Measurements from ENCODE around the gene RASAL2. TPM values are rescaled to one million over a fixed set of nuclear protein-coding genes. Genes with fewer than 3 reads are reported as not detected.

Gene RASAL2
- total and polyA plus RNA-seq, 10 donors, result 0.42 to 24.4 (median 14.6) TPM

DNA sequence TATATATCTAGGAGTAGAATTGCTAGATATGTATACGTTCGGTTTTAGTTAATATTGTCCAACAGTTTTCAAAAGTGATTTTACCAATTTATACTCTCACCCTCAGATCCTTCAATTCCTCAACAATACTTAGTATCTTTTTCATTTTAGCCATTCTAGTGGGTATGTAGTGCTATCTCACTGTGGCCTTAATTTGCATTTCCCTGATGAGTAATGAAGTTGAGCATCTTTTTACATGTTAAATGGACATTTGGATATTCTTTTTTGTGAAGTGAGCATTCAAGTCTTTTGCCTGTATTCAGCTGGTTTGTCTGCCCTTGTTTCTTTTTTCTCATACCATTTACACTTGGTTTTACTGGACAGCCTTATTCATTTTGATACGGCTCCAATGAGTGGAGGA is 172.2 kb downstream of the RASAL2 start:
- H3K36me3 ChIP-seq, result no peaks in the 10 kb centered on the region
- peaks cover 0 to 6% (median 0%) of the 10 kb centered on the region in 6 donors for H3K4me1 ChIP-seq
- TF ChIP-seq, protein P1, sequence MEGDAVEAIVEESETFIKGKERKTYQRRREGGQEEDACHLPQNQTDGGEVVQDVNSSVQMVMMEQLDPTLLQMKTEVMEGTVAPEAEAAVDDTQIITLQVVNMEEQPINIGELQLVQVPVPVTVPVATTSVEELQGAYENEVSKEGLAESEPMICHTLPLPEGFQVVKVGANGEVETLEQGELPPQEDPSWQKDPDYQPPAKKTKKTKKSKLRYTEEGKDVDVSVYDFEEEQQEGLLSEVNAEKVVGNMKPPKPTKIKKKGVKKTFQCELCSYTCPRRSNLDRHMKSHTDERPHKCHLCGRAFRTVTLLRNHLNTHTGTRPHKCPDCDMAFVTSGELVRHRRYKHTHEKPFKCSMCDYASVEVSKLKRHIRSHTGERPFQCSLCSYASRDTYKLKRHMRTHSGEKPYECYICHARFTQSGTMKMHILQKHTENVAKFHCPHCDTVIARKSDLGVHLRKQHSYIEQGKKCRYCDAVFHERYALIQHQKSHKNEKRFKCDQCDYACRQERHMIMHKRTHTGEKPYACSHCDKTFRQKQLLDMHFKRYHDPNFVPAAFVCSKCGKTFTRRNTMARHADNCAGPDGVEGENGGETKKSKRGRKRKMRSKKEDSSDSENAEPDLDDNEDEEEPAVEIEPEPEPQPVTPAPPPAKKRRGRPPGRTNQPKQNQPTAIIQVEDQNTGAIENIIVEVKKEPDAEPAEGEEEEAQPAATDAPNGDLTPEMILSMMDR (IDR thresholded peaks at IDR 0.05 in 8 of 11, conservative IDR thresholded peaks at IDR 0.05 in 3 of 11), result no peak
- TF ChIP-seq POLR2AphosphoS5 (IDR thresholded peaks at IDR 0.05) (no peak), POLR2A (IDR thresholded peaks at IDR 0.05) (no peak)
- no peaks in the 10 kb centered on the region for H3K9me3 ChIP-seq
- WGBS, 5 donors, result 93 to 98% (median 95%) methylated on average over 3 of the region's 3 CpGs
- H3K27me3 ChIP-seq (replicated peaks in 1 of 7), result no peaks in the 10 kb centered on the region
- no peak for DNase-seq
- intact Hi-C loops (cut with DNase I; ENCODE audit: low total_unique reads), result no loop called here
- no peak overlapping the region for H3K27ac ChIP-seq
- no peak overlapping the region for H3K4me3 ChIP-seq

- Histone ChIP-seq H3K27me3 (replicated peaks in 1 of 7) (no peaks in the 10 kb centered on the region), H3K4me3 (no peak overlapping the region), H3K9me3 (no peaks in the 10 kb centered on the region), H3K27ac (no peak overlapping the region), H3K36me3 (no peaks in the 10 kb centered on the region), H3K4me1 (peaks cover 0 to 6% (median 0%) of the 10 kb centered on the region in 6 donors)
- TF ChIP-seq POLR2A (IDR thresholded peaks at IDR 0.05) (no peak), POLR2AphosphoS5 (IDR thresholded peaks at IDR 0.05) (no peak)
- TF ChIP-seq, protein P1 (IDR thresholded peaks at IDR 0.05 in 8 of 11, conservative IDR thresholded peaks at IDR 0.05 in 3 of 11), result no peak
- no peak for DNase-seq
- 88 to 94% (median 91%) methylated on average over 4 of the region's 4 CpGs for WGBS, 5 donors
- intact Hi-C loops (cut with DNase I; ENCODE audit: low total_unique reads), result no loop called here
Measured at GRCh38 chr1:178266619-178267066, 172.7 kb downstream of the RASAL2 start.

GRCh38 chr1:178267646-178268094 is 173.8 kb downstream of the RASAL2 start:
- peak overlapping the region in 5 of 8 donors; percentile 20 to 58 (median 40) for H3K27ac ChIP-seq
- H3K27me3 ChIP-seq (replicated peaks in 1 of 7), result no peaks in the 10 kb centered on the region
- intact Hi-C loops (cut with DNase I; ENCODE audit: low total_unique reads), result no loop called here
- H3K4me3 ChIP-seq, result no peak overlapping the region
- TF ChIP-seq POLR2AphosphoS5 (IDR thresholded peaks at IDR 0.05), result no peak
- TF ChIP-seq, protein P1 (IDR thresholded peaks at IDR 0.05 in 8 of 11, conservative IDR thresholded peaks at IDR 0.05 in 3 of 11), result no peak
- no peak for TF ChIP-seq POLR2A (IDR thresholded peaks at IDR 0.05)
- no peaks in the 10 kb centered on the region for H3K4me1 ChIP-seq
- H3K9me3 ChIP-seq, result no peaks in the 10 kb centered on the region
- 59 to 82% (median 70%) methylated on average over 3 of the region's 3 CpGs for WGBS, 5 donors
- H3K36me3 ChIP-seq, result no peaks in the 10 kb centered on the region
- no peak for DNase-seq

DNA sequence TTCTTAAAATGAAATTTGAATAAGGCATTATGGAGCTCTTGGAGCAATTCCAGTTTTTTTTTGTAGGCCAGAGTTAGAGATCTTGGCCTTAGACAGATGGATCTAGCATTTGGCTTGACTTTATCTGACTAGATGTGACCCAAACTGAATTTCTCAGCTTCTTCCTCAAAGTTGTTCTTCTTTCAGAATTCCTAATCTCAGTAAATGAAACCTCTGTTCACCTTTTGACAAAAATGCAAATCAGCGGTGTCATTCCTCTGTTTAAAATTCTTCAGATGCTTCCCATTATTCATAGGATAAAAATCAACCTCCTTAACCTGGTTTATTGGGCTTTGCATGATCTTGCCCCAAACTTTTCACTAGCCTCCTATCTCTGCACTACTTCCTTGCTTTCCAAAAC is 177.6 kb downstream of the RASAL2 start:
- WGBS, 5 donors, result 81 to 100% (median 92%) methylated on average over 1 of the region's 1 CpG
- Histone ChIP-seq H3K27ac (no peak overlapping the region), H3K9me3 (no peaks in the 10 kb centered on the region), H3K27me3 (replicated peaks in 1 of 7) (no peaks in the 10 kb centered on the region), H3K36me3 (no peaks in the 10 kb centered on the region), H3K4me1 (peaks cover 0 to 11% (median 0%) of the 10 kb centered on the region in 6 donors), H3K4me3 (no peak overlapping the region)
- no peak for DNase-seq
- no peak for TF ChIP-seq POLR2A (IDR thresholded peaks at IDR 0.05)
- TF ChIP-seq, protein P1 (IDR thresholded peaks at IDR 0.05 in 8 of 11, conservative IDR thresholded peaks at IDR 0.05 in 3 of 11), result no peak
- no peak for TF ChIP-seq POLR2AphosphoS5 (IDR thresholded peaks at IDR 0.05)
- intact Hi-C loops (cut with DNase I; ENCODE audit: low total_unique reads), result no loop called here

Data from spleen (tissue), 11 donors.